GM21367 (cell line): ENCODE measurements around the gene ABHD2.
"Not testable (repeated sequence)": the region's sequence is repeated elsewhere in the genome, so short reads cannot be mapped to it uniquely, and the experiment has no call there.

Experiments
- ATAC-seq: cut with Tn5 transposase; IDR thresholded peaks from one replicate; pipeline ENCODE4 v1.9.1; 2021; ENCODE audit not compliant: unreplicated experiment

The ABHD2 gene

GRCh38 chr15:89075101-89075640 lies 13.1 kb upstream of the ABHD2 start:
- no peak for ATAC-seq

DNA sequence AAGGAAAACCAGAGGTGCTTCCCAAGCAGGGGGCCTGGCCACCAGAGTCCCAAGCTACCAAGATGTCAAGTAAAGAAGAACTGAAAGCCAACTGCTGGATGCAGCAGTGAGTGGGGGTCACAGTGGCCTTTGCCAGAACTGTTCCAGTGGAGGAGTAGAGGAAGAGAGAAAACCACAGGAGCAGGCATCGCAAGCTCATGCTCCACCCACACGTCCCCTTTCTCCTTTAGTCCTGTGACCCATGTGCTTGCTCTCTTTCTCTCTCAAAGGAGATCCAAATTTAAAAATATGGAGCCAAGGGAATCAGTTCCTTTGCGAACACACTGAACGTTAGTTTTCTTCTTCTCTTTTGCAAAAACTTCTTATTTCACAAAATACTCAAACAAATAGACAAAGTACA lies 12.4 kb upstream of the ABHD2 start:
- ATAC-seq: no peak

- no peak for ATAC-seq
Measured at GRCh38 chr15:89077750-89078149, 10.5 kb upstream of the ABHD2 start.

GRCh38 chr15:89078851-89079810 lies 9.1 kb upstream of the ABHD2 start:
- ATAC-seq: no peak

DNA sequence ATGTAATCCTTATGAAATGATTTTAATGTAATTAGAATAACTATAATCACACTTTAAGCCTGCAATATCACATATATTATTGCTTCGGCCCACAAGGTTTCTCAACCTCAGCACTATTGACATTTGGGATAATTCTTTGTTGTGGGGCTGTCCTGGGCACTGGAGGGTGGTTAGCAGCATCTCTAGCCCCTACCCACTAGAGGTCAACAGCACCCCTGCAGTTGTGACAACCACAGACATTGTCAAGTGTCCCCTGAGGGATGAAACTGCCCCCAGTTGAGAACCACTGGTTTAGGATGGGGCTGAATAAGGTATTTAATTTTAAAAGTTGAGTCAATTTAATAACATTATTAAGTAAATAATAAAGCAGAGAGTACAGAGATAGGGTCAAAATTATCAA lies 6.4 kb upstream of the ABHD2 start:
- no peak for ATAC-seq

- no peak for ATAC-seq
Measured at GRCh38 chr15:89083246-89083645, 5.0 kb upstream of the ABHD2 start.

DNA sequence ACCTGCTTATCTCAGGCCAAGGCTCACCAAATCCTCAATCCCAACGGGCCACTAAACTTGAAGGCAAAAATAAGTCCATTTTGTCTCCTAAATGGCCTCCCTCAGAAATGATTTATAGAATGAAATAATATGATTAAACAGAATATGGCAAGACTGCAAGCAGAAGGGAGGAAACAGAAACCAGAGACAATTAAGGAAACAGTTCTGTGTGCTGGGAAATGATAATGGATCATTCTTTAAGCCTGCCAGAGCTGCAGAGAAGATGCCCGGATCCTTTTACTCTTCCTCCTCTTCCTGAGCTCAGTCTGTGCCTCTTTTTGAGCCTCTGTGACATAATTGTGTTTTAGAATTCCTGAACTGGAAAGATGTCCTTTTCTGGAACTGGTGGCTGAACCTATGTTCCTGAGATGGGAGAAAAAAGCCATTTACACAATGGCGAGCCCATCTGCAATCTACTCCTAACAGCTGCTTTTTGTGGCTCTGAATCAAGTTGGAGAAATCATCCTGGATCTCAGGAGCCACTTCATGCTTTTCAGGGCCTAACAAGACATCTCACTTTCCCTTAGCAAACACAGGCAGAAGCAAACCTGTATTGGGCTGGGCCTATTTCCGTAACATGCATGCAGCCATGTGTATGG lies 2.8 kb upstream of the ABHD2 start:
- ATAC-seq: no peak

DNA sequence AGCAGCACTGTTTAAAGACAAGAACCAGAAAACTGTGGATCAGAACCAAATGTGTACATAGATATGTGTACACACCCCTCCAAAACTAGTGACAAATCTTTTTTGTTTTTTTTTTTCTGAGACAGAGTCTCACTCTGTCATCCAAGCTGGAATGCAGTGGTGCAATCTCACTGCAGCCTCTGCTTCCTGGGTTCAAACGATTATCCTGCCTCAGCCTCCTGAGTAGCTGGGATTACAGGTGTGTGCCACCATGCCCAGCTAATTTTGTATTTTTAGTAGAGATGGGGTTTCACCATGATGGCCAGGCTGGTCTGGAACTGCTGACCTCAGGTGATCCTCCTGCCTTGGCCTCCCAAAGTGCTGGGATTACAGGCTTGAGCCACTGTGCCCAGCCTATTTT lies 2.3 kb upstream of the ABHD2 start:
- not testable (repeated sequence) for ATAC-seq

GRCh38 chr15:89086390-89086789 lies 1.9 kb upstream of the ABHD2 start:
- not testable (repeated sequence) for ATAC-seq

DNA sequence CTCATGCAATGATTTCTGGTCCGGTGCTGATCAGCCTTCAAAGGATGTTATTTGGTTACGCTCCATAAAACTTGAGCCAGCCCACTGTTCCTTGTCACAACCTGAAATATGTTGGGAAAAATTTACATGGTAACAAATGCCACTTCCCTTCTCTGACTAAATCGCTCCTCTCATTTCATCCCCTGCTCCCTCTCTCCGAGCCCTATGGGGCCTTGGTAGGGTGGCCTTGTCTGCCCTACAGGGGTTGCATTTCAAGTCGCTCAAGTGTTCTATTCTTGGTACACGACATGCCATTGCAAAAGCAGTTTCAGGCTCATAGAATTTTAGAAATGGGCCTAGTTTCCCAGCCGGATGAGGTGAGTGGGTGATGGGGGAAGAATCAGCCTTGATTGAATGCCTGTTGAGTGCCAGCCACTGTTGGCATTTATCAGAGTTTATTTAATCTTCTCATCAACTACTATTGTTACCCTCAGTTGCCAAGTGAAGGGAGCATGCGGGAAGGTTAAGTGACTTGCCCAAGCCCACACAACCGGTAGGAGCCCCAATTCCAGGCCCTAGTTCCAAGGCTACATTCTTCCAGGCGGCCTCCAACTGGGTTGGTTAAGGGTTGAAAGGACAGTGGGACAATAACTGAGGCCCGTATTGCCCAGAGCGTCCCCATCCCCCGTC lies 961 bp upstream of the ABHD2 start:
- ATAC-seq: no peak

GRCh38 chr15:89088605-89089315 lies 504 bp downstream of the ABHD2 start:
- ATAC-seq: no peak

DNA sequence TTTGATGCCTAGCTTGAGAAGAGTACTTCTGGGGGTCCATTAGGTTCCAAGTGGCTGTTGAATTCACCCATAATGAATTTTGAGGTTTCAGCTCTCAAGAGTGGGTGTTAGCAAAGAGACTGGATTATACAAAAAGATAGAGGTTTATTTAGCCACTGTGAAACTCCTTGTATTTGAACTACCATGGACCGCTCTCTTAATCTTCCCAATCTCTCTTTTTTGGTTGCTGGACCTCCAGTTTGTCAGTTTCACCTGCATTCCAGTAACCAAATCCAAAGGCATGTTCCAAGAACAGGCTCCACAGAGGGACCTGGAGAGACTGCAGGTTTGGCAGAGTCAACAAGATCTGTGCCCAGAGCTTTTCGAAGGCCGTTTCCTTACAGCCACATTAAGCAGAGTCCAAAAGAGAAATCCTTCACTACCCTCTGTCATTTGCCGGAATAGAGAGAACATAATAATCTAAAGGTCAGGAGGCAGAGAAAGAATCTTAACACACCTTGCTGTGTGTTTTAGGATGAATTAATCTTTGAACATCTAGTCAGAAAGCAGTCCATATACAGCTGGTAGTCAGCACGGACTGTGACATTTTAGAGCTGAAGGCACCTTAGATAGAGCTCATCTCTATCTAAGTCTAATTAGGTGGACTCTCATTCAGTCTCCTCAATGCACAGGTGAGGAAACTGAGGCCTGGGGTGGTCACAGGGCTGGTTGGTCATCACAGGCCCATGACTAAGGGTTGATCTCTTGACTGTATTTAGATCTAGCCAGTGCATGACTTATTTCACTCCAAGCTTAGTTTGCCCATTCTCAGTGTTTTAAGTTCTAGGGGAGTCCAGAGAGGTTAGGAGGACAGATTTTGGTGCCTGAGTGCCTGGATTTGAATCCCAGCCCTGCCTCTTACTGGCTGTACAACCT lies 1.3 kb downstream of the ABHD2 start:
- no peak for ATAC-seq

DNA sequence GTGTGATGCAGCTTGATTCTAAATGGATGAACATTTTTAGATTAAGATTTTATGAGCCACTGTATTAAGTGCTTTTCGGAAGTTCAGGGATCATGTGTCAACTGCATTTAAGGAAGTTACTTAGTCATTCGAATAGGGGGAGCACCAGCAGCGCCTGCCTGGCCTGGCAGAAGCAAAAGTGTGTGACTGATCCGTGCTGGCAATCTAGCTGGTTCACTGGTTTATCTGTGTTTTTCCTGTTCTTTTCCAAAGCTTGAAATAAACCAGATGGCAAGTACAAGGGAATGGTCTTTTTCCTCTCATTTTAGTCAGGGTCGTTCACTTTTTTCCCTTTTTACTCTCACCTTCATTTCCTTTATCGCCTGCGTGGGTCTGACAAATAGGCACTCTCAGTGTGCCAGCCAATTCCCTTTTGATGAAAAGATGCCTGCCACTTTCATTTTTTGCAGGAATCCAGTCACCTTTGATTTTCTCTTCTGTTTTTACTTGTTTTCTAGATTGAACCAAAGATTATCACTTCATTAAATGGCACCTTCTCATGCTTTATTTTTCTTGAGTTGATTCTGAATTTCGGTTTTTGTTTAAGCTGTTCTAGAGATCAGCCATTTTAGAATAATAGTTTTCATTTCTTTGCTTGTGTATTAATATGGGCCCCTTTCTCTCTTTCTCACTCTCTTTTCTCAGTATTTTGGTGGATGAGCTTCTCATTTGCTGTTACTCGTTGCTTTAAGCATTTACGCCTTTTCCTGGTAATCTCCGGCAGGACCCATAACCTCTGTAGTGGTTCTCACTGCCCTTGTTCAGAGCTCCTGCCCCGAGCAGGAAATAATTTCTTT lies 2.8 kb downstream of the ABHD2 start:
- ATAC-seq: peak; percentile 24

DNA sequence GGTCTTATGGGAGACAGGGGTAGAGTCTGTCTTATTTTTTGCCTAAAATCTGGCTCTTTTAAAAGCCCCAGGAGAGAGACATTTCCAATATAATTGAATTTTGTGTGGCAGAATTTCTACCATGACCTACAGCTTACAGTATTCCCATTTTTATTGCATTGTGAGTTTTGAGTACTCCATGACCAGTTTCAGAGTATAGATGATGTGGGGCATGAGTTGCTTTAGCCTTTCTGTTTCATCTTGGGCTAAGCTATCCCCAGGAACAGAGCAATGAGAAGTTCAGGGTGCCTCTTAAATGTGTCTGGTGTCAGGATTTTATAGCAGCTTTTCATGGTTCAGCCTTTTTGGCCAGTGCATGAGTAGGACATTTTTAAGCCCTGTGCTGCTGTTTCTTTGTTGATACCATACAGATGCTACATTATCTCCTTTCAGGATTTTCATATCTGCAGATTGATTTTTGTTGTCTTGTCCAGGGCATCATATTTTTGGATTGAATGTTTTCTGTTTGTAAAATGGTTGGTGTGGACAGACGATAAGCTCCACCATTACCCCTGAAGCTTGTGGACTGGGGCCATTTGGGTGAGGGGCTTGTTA lies 3.5 kb downstream of the ABHD2 start:
- no peak for ATAC-seq

DNA sequence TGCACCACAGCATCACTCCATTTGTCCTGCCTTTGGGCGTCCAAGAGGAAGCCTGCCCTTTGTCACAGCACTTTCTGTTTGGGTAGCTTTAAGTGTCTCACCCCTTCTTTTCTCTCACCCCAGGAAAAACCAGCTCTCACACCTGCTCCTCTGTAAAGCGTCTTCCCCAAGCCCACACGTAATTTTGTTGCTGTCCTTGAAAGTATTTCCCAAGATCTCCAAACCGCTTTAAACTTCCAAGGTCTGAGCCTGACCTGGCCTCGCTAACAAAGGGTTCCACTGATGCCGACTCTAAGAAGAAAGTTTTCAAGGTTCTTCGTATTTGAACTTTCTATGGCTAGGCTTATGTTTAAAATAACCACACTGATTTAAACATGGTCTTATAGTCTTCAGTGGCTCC lies 5.3 kb downstream of the ABHD2 start:
- no peak for ATAC-seq

- no peak for ATAC-seq
Measured at GRCh38 chr15:89095073-89095472, 6.8 kb downstream of the ABHD2 start.

GRCh38 chr15:89095556-89095955 lies 7.3 kb downstream of the ABHD2 start:
- ATAC-seq: no peak

- no peak for ATAC-seq
Measured at GRCh38 chr15:89096664-89097063, 8.4 kb downstream of the ABHD2 start.

GRCh38 chr15:89097313-89097712 lies 9.1 kb downstream of the ABHD2 start:
- no peak for ATAC-seq
